AG04449 (cell line): ENCODE data around the gene MAP3K5.

Experiments
- CTCF ChIA-PET: fragments of 350-600 bp; formaldehyde crosslinking; extraction: SDS; loops from one replicate; lab custom pipeline; 2021; ENCODE audit warnings: antibody characterized with exemption; lab: Yijun Ruan, JAX
- POLR2A ChIA-PET: fragments of 400-600, 350-600 bp; formaldehyde crosslinking; extraction: SDS; loops from one replicate; lab custom pipeline; 2020; ENCODE audit warnings: antibody characterized with exemption, inconsistent platforms; lab: Yijun Ruan, JAX
- DNase-seq: peaks from one replicate; pipeline ENCODE4 v3.0.0-alpha.2; 2010; ENCODE audit warnings: low read depth, low spot score
- H3K4me3 ChIP-seq: 2 replicates; pipeline ENCODE4 v1.5.1; 2011; ENCODE audit warnings: low read depth, mild to moderate bottlenecking, control low read depth, low read length
- CTCF ChIP-seq: IDR thresholded peaks from one replicate; pipeline ENCODE4 v1.5.1; 2011; ENCODE audit warnings: mild to moderate bottlenecking, moderate library complexity, low read length, control low read depth, inconsistent platforms; ENCODE audit not compliant: insufficient read depth; ENCODE audit errors: missing control alignments

MAP3K5 gene

GRCh38 chr6:136812174-136812573, 19.9 kb upstream of the MAP3K5 start:
- TF ChIP-seq CTCF: no peak
- DNase-seq: no peak
- ChIA-PET CTCF (interaction anchor here (1.1 to 1.4 kb wide), 3 partner anchors 10 to 167 kb away, joined by 4 to 7 read pairs (median 4); partner anchors contain the start of gene PEX7), POLR2A (no interaction called here)
- H3K4me3 ChIP-seq: no peak overlapping the region

- no peak overlapping the region for H3K4me3 ChIP-seq
- no peak for DNase-seq
- TF ChIP-seq CTCF: no peak
- POLR2A ChIA-PET: interaction anchor here (1.0 to 1.6 kb wide), 2 partner anchors 12 to 19 kb away, joined by 3 to 5 read pairs; partner anchors contain the start of gene MAP3K5
- CTCF ChIA-PET: interaction anchor here (0.7 to 1.4 kb wide), 6 partner anchors 11 to 230 kb away, joined by 3 to 10 read pairs (median 4); partner anchors contain the start of genes MAP3K5 and PEX7
These were observed 19.0 kb upstream of the MAP3K5 start for GRCh38 chr6:136811272-136811671.

GRCh38 chr6:136809091-136809860, 17.0 kb upstream of the MAP3K5 start:
- CTCF ChIA-PET: interaction anchor here (1.2 to 1.3 kb wide), 2 partner anchors 13 to 17 kb away, joined by 3 to 4 read pairs; partner anchors contain the start of genes MAP3K5 and PEX7

GRCh38 chr6:136803608-136804007, 11.3 kb upstream of the MAP3K5 start:
- ChIA-PET CTCF (interaction anchor here (0.7 to 4.8 kb wide), 4 partner anchors 11 to 230 kb away, joined by 3 to 23 read pairs (median 6); partner anchors contain the start of gene MAP3K5), POLR2A (no interaction called here)
- no peak for TF ChIP-seq CTCF
- DNase-seq: no peak
- H3K4me3 ChIP-seq: no peak overlapping the region

More at GRCh38 chr6:136809091-136809860, 17.0 kb upstream of the MAP3K5 start:
- no peak overlapping the region for H3K4me3 ChIP-seq
- no peak for TF ChIP-seq CTCF
- DNase-seq: no peak
- POLR2A ChIA-PET: no interaction called here

GRCh38 chr6:136801581-136801980, 9.3 kb upstream of the MAP3K5 start:
- ChIA-PET CTCF (interaction anchor here (0.9 to 4.8 kb wide), 2 partner anchors 9 to 11 kb away, joined by 4 to 23 read pairs; partner anchors contain the start of gene MAP3K5), POLR2A (no interaction called here)
- no peak overlapping the region for H3K4me3 ChIP-seq
- no peak for DNase-seq
- no peak for TF ChIP-seq CTCF

GRCh38 chr6:136798044-136798443, 5.8 kb upstream of the MAP3K5 start:
- no peak for DNase-seq
- ChIA-PET CTCF (interaction anchor here (1.5 kb wide), 1 partner anchor 154 kb away, joined by 4 read pairs; no protein-coding TSS in a partner anchor), POLR2A (no interaction called here)
- TF ChIP-seq CTCF: no peak
- no peak overlapping the region for H3K4me3 ChIP-seq
